Stimulated activated CD8-positive, alpha-beta memory T cell treated with anti-CD3 and anti-CD28 coated beads, Interleukin-12 subunit alpha, Interleukin-12 subunit beta, amount 100 ng/mL, for 24 hours (primary cell): Measurements from ENCODE around the gene EMC7.

Source experiments
- DNase-seq: peaks from one replicate; pipeline ENCODE4 v3.0.0-alpha.2; 2020; ENCODE audit errors: extremely low read depth

Gene EMC7

GRCh38 chr15:34038871-34039789 lies 62.5 kb downstream of the EMC7 start, which contains the start of gene AVEN:
Gene AVEN, minus strand, starts transcription at chr15:34039204. Its CDS starts 158 bp downstream, at chr15:34039046.
- DNase-seq, result no peak

GRCh38 chr15:34038023-34038870 lies 63.4 kb downstream of the EMC7 start:
- DNase-seq, result peak; percentile 39
